Lower leg skin (tissue), 3 donors: Measurements from ENCODE around the gene ZNF787.

Experiments used
- POLR2A ChIP-seq, 2 donors: fragments of 450-650 bp; IDR thresholded peaks; one replicate each; pipeline ENCODE4 v1.6.1; 2016 to 2017; ENCODE audit warnings: antibody characterized with exemption in 2 of 2, mild to moderate bottlenecking in 1 of 2, moderate library complexity in 1 of 2
- TF ChIP-seq, protein P1 (sequence below), 3 donors: fragments of 450-650 bp; IDR thresholded peaks; one replicate each; pipeline ENCODE4 v1.5.1; 2016; ENCODE audit warnings: antibody characterized with exemption in 3 of 3, mild to moderate bottlenecking in 3 of 3, moderate library complexity in 2 of 3

DNA sequence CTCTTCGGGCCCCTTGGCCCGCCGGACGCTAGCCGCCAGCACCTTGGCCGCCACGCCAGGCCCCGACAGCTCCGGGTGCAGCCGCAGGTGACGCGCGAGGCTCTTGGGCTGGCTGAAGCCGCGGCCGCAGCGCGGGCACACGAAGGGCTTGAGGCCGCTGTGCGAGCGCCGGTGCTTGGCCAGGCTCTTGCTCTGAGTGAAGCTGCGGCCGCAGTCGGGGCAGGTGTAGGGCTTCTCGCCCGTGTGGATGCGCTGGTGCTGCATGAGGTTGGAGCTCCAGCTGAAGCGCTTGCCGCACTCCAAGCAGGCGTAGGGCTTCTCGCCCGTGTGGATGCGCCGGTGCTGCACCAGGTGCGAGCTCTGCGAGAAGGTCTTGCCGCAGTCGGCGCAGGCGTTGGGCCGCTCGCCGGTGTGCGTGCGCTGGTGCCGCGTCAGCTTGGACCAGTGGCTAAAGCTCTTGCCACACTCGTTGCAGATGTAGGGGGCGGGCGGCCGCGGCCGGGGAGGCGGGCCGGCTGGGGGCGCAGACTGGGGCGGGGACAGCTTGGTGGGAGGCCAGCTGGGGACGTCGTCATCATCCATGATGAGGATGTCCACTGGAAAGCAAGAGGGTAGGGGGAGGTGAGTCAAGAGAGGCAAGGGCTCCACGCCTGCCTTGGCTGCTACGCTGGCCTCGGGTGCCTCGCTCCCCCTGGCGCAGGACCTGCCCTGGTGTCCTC, 32.4 kb downstream of the ZNF787 start:
- TF ChIP-seq, protein P1, sequence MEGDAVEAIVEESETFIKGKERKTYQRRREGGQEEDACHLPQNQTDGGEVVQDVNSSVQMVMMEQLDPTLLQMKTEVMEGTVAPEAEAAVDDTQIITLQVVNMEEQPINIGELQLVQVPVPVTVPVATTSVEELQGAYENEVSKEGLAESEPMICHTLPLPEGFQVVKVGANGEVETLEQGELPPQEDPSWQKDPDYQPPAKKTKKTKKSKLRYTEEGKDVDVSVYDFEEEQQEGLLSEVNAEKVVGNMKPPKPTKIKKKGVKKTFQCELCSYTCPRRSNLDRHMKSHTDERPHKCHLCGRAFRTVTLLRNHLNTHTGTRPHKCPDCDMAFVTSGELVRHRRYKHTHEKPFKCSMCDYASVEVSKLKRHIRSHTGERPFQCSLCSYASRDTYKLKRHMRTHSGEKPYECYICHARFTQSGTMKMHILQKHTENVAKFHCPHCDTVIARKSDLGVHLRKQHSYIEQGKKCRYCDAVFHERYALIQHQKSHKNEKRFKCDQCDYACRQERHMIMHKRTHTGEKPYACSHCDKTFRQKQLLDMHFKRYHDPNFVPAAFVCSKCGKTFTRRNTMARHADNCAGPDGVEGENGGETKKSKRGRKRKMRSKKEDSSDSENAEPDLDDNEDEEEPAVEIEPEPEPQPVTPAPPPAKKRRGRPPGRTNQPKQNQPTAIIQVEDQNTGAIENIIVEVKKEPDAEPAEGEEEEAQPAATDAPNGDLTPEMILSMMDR (IDR thresholded peaks at IDR 0.05) = no peak
- no peak for TF ChIP-seq POLR2A (IDR thresholded peaks at IDR 0.05)
